GM12892 (cell line): ENCODE results near the gene MTTP. TPM values are rescaled to one million over a fixed set of nuclear protein-coding genes. Genes with fewer than 3 reads are reported as not detected.
"Not testable (repeated sequence)": the region's sequence is repeated elsewhere in the genome, so short reads cannot be mapped to it uniquely, and the experiment has no call there.

Source experiments
- DNase-seq: peaks from one replicate; pipeline ENCODE4 v3.0.0; 2011; ENCODE audit not compliant: insufficient read length
- FAIRE-seq: peaks from 2 replicates; lab custom pipeline; 2011; peaks lifted over from hg19 to GRCh38; lab: Jason Lieb, UNC
- POLR2A ChIP-seq: IDR thresholded peaks from 2 replicates; pipeline ENCODE4 v1.6.1; 2011; ENCODE audit warnings: low read depth, low read length, control low read depth
- POLR2AphosphoS5 ChIP-seq: IDR thresholded peaks from 2 replicates; pipeline ENCODE4 v1.6.1; 2011; ENCODE audit warnings: low read depth, low read length, control low read depth
- TAF1 ChIP-seq: IDR thresholded peaks from 2 replicates; pipeline ENCODE4 v1.6.1; 2011; ENCODE audit warnings: low read depth, mild to moderate bottlenecking, control low read depth, low read length, borderline replicate concordance
- polyA plus RNA-seq: library from polyadenylated mRNA; unstranded; fragments of >200 nt; gene quantifications from one replicate; pipeline ENCODE4 v1.2.1, GENCODE V29; 2012; ENCODE audit warnings: missing spikeins, inconsistent platforms; ENCODE audit not compliant: missing spikeins

The MTTP gene
- 0.93 TPM for polyA plus RNA-seq

- DNase-seq (no peak), FAIRE-seq (no peak)
- TF ChIP-seq TAF1: no peak
- TF ChIP-seq POLR2A: no peak
- TF ChIP-seq POLR2AphosphoS5: no peak
Observed at GRCh38 chr4:99574530-99575324, at the start of gene MTTP. Gene MTTP (plus strand): TSS chr4:99574824. CDS start chr4:99574910, 86 bp downstream.

GRCh38 chr4:99529228-99529627 is 45.4 kb upstream of the MTTP start:
- DNase-seq: no peak
- FAIRE-seq: no peak
- TF ChIP-seq POLR2A (no peak), TAF1 (no peak), POLR2AphosphoS5 (no peak)

GRCh38 chr4:99529956-99530355 is 44.7 kb upstream of the MTTP start:
- FAIRE-seq (no peak), DNase-seq (no peak)
- no peak for TF ChIP-seq POLR2A
- TF ChIP-seq POLR2AphosphoS5: no peak
- no peak for TF ChIP-seq TAF1

DNA sequence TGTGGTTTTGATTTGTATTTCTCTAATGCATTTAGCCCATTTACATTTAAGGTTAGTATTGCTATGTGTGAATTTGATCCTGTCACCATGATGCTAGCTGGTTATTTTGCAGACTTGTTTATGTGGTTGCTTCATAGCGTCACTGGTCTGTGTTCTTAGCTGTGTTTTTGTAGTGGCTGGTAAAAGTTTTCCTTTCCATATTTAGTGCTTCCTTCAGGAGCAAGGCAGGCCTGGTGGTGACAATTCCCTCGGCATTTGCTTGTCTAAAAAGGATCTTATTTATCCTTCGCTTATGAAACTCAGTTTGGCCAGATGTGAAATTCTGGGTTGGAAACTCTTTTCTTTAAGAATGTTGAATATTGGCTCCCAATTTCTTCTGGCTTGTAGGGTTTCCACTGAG is 39.9 kb upstream of the MTTP start:
- FAIRE-seq, DNase-seq: not testable (repeated sequence)

GRCh38 chr4:99536271-99536670 is 38.4 kb upstream of the MTTP start:
- FAIRE-seq: no peak
- no peak for TF ChIP-seq POLR2AphosphoS5
- TF ChIP-seq TAF1: no peak
- no peak for TF ChIP-seq POLR2A
- DNase-seq: no peak

DNA sequence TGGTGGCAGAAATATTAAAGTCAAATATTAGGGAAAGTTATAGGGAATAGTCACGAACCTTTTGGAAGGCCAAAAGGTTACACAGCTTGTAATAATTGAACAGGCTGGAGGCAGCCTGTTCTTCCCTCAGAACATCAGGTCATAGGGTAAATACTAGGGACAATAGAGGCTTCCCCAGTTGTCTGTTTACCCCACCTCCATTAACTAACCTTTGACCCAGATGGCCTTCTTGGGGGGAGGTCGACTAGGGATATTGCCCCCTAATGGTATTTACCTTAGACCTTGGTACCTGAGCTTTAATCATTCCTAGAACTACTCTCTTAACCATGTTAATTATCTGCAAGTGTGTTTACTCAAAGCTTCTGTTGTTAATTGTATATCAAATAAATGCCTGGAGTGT is 37.8 kb upstream of the MTTP start:
- FAIRE-seq: no peak
- TF ChIP-seq TAF1: no peak
- TF ChIP-seq POLR2AphosphoS5: no peak
- no peak for TF ChIP-seq POLR2A
- DNase-seq: no peak

- DNase-seq: no peak
- TF ChIP-seq TAF1 (no peak), POLR2AphosphoS5 (no peak)
- no peak for FAIRE-seq
Observed at GRCh38 chr4:99537674-99538073, 37.0 kb upstream of the MTTP start.

- TF ChIP-seq POLR2A (no peak), POLR2AphosphoS5 (no peak), TAF1 (no peak)
- DNase-seq: no peak
- no peak for FAIRE-seq
Observed at GRCh38 chr4:99540277-99540939, 34.2 kb upstream of the MTTP start.

DNA sequence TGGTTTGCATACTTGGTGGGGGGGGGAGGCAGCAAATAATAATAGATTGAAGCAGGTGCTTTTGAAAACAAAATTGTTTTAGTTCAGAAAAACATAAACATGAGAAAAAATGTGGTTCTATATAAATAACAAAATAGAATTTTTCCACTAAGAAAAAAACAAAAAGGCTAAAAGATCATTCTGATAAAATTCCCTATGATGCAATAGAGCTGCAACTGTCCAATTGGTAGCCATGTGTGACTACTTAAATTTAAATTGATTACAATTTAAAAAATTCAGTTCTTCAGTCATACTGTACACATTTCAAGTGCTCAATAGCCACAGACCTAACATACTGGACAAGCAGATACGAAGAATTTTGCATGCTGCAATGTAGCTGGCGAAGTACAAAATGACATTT is 21.8 kb upstream of the MTTP start:
- FAIRE-seq: no peak
- TF ChIP-seq POLR2AphosphoS5: no peak
- DNase-seq: no peak

GRCh38 chr4:99563310-99564186 is 11.1 kb upstream of the MTTP start, which contains the start of gene TRMT10A:
Gene TRMT10A (minus strand): TSS chr4:99564039. CDS start chr4:99559338, 4,701 bp downstream.
- 0 out of 2 replicates have a peak, but pooled peaks have one; percentile 36 for TF ChIP-seq TAF1
- peak; percentile 76; the same call in 1 of the 2 replicates for TF ChIP-seq POLR2AphosphoS5
- peak; percentile 75 for TF ChIP-seq POLR2A
- FAIRE-seq: peak; percentile 97
- DNase-seq: peak; percentile 72

DNA sequence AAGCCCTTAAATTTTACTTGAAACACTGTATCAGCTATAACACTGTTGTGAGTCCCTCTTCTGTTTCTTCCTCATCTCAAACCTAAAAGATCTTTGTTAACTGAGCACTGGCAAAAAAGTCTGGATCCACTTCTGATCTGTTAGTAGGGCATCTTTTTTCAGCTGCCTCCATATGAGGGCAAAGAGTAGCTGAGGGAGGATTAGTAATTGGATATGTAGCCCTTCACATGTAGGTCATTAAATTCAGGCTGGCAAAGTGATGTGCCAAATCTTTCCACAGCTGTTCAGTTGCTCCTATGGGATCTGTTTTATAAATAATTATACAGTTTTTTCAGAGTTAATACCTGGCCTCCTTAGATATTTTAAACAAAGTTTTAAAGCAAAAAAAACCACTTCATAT is 9.7 kb upstream of the MTTP start:
- no peak for FAIRE-seq

DNA sequence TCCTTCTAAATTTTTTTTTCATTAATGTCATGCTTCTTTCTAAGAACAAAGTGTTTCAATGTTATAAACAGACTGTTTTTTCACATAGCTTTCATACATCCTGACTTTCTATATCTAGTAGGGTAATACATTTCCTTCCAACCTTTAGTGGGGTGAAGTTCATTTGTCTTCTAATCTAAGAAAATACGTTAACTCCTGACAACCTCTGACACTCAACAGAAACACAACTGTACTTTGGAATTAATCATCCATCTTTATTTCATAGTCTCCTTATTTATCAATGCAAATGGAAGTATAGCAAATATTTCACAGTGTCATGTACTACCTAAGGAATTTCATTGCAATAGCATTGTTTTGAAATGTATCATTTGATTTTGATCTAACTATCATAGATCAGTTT is 2.7 kb upstream of the MTTP start:
- no peak for FAIRE-seq
- no peak for DNase-seq
- TF ChIP-seq POLR2AphosphoS5: no peak
- TF ChIP-seq POLR2A: no peak
- TF ChIP-seq TAF1: no peak

More for the DNA sequence above, 9.7 kb upstream of the MTTP start:
- TF ChIP-seq POLR2A: no peak
- no peak for TF ChIP-seq POLR2AphosphoS5
- no peak for DNase-seq
